GM23248 (cell line): ENCODE data around the gene BAIAP2.

Experiments used
- EZH2 ChIP-seq: fragments of 200-600 bp; sonication (generic); IDR thresholded peaks from 2 replicates; pipeline ENCODE4 v1.6.1; 2018; ENCODE audit warnings: antibody characterized with exemption, mild to moderate bottlenecking; ENCODE audit not compliant: insufficient read depth, poor library complexity, severe bottlenecking
- EZH2phosphoT487 ChIP-seq: fragments of 200-600 bp; sonication (generic); IDR thresholded peaks from 2 replicates; pipeline ENCODE4 v1.6.1; 2018; ENCODE audit warnings: antibody characterized with exemption, moderate library complexity, mild to moderate bottlenecking, low read depth; ENCODE audit not compliant: insufficient read depth

GRCh38 chr17:81027591-81028505, 7.1 kb upstream of the BAIAP2 start:
- TF ChIP-seq EZH2 (no peak), EZH2phosphoT487 (no peak)
